GM19035 (cell line): ENCODE results near the gene DIP2A.
"Not testable (repeated sequence)": the region's sequence is repeated elsewhere in the genome, so short reads cannot be mapped to it uniquely, and the experiment has no call there.

ENCODE experiments used
- ATAC-seq: cut with Tn5 transposase; IDR thresholded peaks from one replicate; pipeline ENCODE4 v1.9.1; 2021; ENCODE audit not compliant: unreplicated experiment

The DIP2A gene

GRCh38 chr21:46448855-46449254, 9.8 kb upstream of the DIP2A start:
- ATAC-seq: not testable (repeated sequence)

DNA sequence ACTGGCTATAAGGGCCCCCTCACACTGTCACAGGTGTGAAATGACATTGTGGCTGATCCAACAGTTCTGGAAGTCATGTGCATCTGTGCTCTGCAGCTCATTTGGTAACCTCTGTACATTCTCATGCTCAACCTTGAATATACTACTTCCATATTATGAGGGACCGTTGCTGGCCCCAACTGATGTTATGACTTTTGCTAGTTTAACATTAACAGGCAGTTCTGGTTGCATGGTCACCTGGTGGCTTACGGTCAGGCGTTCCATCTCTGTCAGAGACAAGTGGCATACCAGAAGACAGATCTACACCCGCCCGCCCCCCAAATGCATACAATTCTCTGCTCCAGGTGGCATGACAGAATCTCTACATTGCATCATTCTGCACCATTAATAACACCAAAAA, 6.0 kb upstream of the DIP2A start:
- no peak for ATAC-seq

- ATAC-seq: no peak
These were observed 4.5 kb upstream of the DIP2A start for GRCh38 chr21:46454142-46454541.

DNA sequence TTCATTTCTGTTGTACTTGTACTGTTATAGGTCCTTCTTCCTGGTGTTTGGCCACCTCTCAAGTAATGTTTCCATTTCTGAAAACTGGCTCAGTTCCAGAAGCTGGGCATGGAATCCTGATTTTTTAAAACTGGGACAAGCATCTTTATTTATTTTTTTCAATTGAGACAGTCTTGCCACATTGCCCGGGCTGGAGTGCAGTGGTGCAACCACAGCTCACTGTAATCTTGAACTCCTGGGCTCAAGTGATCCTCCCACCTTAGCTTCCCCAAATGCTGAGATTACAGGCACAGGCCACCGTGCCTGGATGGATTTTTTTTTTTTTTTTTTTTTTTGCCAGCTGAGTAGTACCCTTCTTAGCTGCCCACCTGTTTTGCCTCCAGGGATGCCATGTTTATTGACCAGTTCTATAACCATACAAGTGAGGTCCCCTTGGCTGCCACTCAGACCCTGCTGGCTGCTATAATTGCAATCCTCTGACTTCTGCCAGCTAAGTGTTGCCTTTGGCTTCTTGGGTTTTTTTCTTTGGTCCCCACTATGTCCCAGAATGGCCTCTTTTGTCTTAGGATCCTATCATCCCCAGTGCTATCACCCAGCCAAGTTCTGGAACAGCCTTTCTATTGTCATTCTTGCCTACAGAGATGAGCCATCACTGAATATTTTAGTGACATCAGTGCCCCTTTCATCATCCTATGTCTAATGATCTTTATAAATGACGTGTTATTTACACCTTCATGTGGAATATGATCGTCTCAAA, 3.9 kb upstream of the DIP2A start:
- no peak for ATAC-seq

- ATAC-seq: no peak
These were observed 2.9 kb upstream of the DIP2A start for GRCh38 chr21:46455575-46456385.

GRCh38 chr21:46456750-46457149, 1.9 kb upstream of the DIP2A start:
- no peak for ATAC-seq

DNA sequence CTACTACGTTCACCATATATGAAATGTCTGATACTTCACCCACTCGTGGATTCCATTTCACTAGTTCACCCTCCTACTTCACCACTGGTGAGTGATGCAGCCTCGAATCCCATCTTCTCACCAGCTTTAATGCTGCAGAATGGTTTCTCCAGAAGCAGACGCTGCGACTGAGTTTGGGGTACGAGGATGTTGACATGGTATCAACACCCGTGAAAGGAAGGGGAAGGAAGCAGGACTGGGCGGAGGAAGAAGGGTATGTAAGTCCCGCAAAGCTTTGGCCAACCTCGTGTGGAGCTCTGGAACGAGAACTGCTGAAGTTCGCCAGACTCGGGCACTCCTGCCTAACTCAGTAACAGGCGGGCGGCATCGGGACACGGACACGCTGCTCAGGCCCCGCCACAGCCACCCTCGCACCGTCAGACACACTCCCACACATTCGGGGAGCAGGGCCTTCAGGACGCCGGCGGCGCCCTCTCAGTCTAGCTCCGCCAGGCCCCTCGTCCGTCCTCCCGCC, 833 bp upstream of the DIP2A start:
- ATAC-seq: peak; percentile 23

- no peak for ATAC-seq
These were observed 299 bp downstream of the DIP2A start for GRCh38 chr21:46459024-46459355.

GRCh38 chr21:46459356-46460112, 843 bp downstream of the DIP2A start:
- ATAC-seq: no peak

- ATAC-seq: no peak
These were observed 3.2 kb downstream of the DIP2A start for GRCh38 chr21:46461909-46462308.

GRCh38 chr21:46465153-46465552, 6.5 kb downstream of the DIP2A start:
- ATAC-seq: not testable (repeated sequence)

GRCh38 chr21:46465651-46466050, 7.0 kb downstream of the DIP2A start:
- ATAC-seq: no peak

DNA sequence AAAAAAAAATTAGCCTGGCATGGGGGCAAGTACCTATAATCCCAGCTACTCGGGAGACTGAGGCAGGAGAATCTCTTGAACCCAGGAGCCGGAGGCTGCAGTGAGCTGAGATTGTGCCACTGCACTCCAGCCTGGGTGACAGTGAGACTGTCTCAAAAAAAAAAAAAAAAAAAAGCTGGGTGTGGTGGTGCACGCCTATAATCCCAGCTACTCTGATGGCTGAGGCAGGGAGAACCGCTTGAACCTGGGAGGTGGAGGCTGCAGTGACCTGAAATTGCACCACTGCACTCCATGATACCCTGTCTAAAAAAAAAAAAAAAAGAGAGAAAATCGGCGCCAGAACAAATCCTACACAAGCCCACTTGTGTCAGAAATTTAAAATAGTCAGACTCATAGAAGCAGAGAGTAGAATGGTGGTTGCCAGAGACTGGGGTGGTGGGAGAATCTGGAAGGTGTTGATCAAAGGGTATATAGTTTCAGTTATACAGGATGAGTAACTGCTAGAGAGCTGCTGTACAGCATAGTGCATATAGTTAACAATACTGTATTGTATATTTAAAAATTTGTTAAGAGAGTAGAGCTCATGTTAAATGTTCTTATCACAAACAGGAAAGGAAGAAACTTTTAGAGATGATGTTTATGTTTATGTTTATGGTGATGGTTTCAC, 9.6 kb downstream of the DIP2A start:
- no peak for ATAC-seq

GRCh38 chr21:46469275-46469674, 10.6 kb downstream of the DIP2A start:
- ATAC-seq: no peak

DNA sequence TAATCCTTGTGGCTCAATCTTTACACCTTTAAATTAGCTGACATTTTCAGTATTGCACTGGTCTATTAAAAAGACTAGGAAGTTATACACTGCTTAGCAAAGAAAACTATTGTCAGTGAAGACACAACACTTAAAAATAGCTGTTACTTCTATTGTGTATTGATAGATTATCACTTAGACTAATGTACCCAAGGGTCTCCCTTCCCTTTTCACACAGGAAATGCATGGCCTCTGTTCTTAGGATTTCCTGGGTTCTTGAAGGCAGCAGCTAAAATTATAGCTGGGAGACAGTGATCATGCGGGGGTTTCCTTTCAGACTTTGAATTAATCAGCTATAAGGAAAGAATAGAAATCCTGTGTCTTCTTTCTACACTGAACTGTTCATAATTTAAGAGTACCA, 12.8 kb downstream of the DIP2A start:
- ATAC-seq: no peak

- ATAC-seq: no peak
These were observed 13.6 kb downstream of the DIP2A start for GRCh38 chr21:46472246-46472645.

GRCh38 chr21:46474382-46474781, 15.7 kb downstream of the DIP2A start:
- ATAC-seq: no peak

DNA sequence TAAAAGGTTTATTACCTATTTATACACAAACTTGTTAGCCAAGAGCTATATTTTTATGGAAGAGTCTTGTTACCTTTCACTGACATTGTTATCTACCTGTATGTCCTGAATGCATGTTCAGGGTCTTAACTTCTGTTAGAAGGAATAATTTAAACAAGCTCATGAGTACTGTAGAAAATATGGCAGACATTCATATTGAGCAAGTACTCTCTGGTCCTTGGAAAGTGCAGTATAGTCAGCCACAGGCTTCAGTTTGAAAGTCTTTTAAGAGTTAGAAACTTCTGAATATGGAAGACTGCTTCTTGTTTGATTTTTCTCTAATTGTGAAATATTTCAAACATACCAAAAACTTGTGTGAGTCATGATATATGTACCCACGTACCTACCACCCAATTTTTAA, 16.6 kb downstream of the DIP2A start:
- no peak for ATAC-seq

DNA sequence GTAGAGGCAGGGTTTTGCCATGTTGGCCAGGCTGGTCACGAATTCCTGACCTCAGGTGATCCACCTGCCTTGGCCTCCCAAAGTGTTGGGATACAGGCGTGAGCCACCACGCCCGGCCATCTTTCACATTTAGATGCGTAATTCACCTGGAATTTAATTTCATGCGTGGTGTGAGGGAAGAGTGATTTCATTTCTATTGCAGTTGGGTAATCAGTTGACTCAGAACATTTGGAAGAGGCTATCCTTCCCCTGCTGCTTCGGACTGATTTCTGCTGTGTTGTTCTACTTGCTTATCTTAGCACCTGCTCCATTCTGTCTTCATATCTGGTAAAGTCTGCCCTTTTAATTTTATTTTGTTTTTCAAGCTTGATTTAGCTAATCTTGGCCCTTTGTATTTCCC, 19.1 kb downstream of the DIP2A start:
- ATAC-seq: no peak

DNA sequence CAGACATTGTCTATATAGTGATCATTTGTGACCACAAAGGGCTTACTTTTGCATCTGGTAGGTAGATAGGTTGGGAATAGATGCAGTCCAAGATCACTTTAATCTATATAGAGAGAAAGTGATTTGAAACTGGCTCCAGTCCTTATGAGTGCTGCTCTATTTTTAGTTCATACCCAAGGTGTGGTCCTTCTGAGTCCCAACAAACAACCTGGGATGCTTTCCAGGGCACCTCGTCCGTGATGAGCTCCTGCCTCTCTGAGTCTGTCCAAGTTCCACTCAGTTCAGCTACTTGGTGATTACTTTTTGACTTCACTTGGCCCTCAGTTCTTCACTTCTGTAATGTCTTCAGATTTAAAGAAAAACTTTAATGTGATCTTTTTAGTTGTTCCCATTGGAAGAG, 20.2 kb downstream of the DIP2A start:
- ATAC-seq: no peak

DNA sequence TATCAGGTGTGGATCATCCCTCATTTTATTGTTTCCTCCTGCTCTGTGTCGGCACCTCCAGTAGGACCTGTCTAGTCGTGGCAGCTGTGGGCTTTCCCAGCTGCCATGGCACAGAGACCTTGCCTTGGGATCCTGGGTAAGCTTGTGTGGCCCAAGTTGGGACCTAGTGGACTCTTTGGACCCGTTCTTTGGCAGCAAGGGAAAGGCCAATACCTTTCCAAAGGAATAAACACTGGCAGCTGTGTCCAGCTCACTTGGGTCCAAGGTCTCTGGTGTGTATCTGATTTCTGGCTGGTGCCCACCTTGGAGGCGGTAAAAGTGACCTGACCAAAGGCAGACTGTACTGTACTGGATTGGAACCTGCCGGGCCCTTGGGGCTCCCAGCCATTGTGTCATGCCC, 21.8 kb downstream of the DIP2A start:
- ATAC-seq: no peak
